Stimulated activated CD4-positive, alpha-beta T cell treated with anti-CD3 and anti-CD28 coated beads, Interleukin-2, amount 100 ng/mL, for 4 hours (primary cell): Measurements from ENCODE around the gene CDKN2B-AS1.
"Not testable (repeated sequence)": the region's sequence is repeated elsewhere in the genome, so short reads cannot be mapped to it uniquely, and the experiment has no call there.

Experiments
- DNase-seq: peaks from one replicate; pipeline ENCODE4 v3.0.0-alpha.2; 2020; ENCODE audit warnings: low read depth

CDKN2B-AS1 gene

DNA sequence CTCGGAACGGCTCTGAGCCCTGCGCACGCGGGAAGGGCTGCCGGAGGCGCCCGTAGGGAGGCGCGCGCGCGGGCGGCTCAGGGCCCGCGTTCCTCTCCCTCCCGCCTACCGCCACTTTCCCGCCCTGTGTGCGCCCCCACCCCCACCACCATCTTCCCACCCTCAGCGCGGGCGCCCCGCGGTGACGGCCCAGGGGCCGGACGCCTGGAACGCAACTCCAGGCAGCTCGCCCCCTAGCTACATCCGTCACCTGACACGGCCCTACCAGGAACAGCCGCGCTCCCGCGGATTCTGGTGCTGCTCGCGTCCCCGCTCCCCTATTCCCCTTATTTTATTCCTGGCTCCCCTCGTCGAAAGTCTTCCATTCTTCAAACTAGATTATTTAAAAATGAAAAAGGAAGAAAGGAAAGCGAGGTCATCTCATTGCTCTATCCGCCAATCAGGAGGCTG is at the start of gene CDKN2B-AS1:
Gene CDKN2B-AS1, plus strand, starts transcription at position 236 of the 450 bp plus-strand sequence.
- DNase-seq: no peak

DNA sequence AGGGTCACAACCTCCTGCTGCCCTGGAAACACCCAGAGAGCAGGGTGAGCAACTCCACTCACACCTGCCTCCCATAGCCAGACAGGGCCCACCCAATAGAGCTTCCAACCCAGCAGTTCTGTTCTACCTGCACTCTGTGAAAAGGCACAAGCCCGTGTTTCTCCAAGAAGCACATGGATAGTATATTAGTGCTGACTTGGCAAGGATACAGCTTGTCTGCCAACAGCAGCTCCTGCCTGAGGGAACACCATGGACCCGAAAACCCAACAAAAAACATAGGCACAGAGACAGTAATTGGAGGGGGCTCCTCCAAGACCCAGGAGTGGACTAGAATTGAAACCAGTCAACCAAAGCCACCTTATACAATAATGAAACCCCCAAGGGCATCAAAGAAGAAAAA is 49.0 kb upstream of the CDKN2B-AS1 start:
- no peak for DNase-seq

DNA sequence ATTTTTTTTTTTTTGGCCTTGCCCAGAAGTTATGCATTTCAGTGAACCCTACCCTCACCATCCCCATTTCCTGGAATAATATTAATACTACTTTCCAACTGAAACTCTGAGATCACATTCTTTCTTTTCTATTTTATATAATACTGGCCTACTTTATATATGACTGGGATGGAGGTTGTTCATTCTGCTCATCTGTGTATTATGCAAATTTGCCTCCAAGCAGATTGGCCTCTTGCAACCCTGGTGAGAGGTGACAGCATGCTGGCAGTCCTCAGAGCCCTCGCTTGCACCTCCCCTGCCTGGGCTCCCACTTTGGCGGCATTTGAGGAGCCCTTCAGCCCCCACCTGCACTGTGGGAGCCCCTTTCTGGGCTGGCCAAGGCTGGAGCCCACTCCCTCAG is 35.8 kb upstream of the CDKN2B-AS1 start:
- no peak for DNase-seq

DNA sequence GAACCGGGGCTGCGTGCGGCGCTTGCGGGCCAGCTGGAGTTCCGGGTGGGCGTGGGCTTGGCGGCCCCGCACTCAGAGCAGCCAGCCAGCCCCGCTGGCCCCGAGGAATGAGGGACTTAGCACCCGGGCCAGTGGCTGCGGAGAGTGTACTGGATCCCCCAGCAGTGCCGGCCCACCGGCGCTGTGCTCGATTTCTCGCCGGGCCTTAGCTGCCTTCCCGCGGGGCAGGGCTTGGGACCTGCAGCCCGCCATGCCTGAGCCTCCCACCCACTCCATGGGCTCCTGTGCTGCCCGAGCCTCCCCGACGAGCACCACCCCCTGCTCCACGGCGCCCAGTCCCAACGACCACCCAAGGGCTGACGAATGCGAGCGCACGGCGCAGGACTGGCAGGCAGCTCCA is 35.3 kb upstream of the CDKN2B-AS1 start:
- DNase-seq: not testable (repeated sequence)

DNA sequence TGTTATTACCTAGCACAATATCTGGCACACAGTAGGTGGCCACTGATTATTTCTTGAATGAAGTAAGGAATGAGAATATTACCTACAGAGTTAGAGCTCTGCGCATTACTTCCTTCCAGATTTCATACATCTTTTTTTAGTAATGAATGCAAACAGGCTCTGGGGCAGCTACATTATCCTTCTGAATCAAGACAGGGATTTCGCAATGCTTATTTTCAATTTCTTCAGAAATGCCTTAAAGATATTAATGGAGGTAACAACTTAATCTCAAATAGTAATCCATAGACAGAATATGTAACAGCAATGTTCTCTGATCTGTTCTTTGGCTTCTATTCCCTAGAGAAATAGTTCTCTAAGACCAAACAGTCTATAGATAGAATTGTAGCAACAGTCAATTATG is 33.0 kb upstream of the CDKN2B-AS1 start:
- DNase-seq: no peak

DNA sequence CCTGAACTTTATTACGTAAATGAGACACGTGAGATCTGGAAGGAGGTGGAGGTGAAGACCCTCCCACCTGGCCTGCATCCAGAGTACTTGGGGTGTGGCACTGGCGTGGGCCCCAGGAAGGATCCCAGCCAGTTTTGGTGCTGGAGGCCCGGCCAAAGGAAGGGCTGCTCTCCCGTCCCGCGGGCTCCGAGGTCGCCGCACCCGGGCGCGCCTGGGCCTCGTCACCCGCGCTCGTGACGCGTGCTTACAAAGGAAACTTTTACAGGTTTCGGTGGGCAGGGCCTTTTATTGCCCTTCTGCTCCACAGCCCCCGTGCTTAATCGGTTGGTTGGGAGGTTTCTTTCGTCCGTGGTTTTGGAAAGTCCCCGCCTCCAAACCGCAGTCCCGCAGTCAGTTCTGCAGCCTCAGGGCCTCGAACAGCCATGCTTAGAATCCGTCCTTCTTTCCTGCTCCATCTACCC is 29.6 kb upstream of the CDKN2B-AS1 start:
- DNase-seq: peak; percentile 50

DNA sequence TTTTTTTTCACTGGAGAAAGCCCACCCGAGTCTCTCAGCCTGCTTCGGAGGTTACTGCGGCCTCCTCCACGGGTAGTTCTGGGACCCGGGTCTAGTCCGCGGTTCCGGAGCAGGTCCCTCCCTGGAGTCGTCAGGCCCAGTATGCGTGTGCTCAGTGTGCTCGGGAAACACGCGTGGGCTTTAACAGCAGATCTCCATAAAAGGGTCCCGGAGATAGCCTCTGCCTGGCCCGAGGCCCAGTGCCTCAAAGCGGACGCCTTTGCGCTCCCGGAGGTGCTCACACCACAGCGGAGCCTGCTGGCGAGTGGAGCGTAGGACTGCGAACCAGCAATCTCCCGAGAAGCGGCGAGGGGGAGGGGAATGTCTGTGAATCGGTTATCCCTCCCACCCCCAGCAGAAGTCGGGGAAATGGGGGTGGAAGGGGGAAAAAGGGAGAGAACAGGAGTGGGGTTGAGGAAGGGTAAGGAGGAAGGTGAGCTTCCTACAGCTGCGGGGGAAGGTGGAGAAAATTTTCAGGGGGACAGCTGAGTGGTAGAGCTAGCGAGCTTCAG is 29.1 kb upstream of the CDKN2B-AS1 start:
- no peak for DNase-seq

DNA sequence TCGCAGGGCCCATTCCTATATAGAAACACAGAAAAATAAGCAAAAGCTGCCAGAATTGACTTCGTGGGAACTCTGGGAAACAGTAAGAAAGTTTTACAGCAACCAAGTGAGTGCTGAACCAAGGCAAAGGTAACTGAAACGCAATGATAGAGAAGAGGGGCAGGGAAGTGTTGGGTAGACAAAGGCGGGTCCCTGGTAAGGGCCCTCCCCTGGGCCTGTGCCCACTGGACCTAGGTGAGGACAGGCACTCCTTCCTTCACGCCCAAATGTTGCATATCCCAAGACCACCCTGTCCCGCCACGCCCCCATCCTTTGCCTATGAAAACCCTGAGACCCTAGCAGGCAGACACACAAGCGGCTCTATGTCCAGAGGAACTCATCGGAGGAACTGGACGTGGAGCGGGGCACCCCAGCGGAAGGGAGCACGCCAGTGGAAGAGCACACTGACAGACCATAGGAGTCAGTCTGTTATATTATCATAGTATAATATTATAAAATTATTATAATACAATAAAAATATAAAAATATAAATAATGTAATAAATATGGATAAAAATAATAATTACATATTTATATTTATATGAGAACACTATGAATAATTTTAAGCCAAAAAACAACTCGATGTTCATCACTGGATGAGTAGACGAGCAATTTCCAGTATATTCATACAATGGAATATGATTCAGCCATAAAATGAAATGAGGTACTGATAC is 28.3 kb upstream of the CDKN2B-AS1 start:
- no peak for DNase-seq

DNA sequence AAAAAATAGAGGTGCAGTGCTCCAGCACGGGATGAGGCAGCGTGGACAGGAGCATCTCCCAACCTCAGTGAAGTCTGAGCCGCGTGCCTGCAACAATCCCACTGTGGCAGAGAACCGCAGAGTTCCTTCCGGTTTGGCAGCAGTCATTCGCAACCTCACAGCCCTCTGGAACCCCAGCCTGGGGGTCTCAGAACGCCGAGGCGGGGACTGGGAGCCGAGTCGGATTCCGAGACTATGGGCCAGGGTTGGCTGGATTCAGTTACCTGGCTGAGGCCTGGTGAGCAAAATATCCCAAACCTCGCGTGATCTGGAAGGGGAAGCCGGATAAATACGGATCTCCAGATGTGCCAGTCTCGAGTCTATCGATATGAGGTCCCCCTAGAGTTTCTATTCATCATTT is 27.4 kb upstream of the CDKN2B-AS1 start:
- no peak for DNase-seq

DNA sequence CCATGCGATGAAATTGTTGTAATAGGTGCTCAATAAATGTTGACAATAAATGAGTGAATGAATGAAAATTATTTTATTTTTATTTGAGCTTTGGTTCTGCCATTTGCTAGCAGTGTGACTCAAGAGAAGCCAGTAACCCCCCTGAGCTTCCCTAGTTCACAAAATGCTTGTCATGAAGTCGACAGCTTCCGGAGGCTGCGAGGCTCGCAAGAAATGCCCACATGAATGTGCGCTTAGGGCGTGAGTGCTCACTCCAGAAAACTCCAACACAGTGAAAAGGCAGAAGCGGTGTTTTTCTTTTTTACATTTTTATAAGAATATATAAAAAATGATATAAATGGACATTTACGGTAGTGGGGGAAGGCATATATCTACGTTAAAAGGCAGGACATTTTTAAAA is 26.9 kb upstream of the CDKN2B-AS1 start:
- no peak for DNase-seq

DNA sequence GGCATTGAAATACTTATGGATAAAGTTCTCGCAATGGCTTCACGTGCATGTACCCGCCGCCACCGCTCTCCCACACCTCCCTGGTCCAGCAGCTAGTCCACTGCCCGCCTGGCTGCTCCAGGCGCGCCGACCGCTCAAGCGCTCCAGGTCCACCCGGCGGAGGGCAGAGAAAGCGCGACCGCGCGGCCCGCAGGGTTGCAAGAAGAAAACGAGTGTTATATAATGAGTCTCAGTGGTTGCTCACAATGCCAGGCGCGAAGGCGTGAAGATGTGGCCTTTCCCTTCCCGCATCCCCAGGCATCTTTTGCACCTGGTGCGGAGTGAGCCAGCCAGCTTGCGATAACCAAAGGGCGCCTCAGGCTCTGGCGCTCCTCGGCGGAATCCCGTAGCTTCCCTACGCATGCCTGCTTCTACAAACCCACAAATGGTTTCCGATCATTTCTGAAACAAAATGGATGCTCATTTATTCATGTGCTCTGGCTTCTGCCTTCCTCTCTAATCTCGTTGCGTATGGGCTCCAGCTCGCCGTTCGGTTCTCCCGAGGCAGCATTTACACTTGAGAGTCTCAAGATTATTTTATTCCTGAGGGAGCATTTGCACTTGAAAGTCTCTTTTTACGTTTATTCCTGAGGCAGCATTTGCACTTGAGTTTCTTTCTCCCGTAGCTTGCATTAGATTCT is 26.1 kb upstream of the CDKN2B-AS1 start:
- no peak for DNase-seq

DNA sequence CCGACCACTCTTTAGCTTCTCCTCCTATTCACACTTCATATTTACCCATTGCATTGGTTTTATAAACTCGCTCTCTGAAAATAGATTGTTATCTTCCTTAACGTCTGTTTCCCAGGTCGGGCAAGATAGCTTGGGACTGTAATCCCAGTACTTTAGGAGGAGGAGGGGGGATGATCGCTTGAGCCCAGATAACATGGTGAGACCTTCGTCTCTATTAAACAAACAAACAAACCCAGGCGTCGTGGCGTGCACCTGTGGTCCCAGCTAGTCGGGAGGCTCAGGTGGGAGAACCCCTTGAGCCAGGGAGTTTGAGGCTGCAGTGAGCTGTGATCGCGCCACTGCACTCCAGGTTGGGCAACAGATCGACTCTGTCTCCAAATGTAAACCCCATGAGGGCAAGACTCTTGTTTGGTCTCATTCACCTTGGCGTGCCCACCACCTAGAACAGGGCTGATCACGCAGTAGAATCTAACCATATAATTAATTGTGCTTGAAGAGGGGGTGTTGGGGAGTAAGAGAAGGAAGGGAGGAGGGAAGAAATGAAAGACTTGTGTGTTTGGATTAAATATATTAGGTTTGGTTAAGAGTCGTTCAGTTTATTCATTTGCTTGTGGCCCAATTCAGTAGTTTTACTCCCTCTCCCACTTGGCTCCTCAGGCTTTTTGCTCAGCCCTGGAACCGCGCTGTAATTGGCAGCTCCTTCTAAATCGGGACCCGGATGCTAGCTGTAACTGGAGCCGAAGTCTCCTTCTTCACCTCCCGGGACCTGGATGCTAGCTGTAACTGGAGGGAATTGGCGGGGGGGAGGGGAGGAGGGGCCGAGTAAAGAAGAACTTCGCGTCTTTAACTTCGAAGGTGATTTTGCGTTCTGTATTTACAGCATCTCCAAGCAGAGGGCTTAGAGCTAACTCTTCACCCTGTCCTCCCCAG is 25.3 kb upstream of the CDKN2B-AS1 start:
- no peak for DNase-seq

DNA sequence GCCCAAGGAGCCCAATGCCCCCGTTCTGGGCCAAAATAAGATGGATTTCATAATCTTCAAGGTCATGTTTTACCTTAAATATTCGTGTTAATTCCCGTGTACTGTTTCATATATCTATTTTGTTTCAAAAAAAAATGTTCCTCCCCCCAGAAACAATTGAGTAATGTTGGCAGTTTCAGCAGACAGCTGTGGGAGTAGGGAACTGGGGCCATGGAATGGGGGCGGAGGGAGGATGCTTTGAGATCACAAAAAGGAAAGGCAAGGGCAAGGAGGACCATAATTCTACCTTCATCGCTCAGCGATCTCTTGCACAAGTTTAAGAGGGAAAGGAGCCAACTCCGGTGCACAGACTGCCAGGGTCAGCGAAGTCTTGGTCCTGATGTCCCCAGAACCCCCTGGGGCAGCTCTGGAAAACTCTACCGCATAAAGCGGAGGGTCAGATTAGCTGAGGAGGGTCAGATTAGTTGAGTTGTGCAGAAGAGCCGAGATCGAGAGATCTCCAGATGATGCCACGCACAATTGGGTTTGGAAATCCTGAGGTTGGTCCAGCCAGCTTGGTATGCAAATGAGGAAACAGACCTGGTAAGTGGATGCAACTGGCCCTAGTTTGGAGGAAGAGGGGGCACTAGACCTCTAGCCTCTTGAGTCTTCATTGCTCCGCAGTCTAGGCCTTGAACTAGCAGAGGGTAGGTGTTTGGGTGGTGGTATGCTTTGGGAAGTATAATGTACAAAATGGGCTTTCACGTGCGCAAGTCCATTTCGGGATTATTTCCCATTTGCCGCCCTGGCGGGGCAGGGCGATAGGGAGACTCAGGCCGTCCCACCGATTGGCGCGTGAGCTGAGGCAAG is 24.4 kb upstream of the CDKN2B-AS1 start:
- no peak for DNase-seq

DNA sequence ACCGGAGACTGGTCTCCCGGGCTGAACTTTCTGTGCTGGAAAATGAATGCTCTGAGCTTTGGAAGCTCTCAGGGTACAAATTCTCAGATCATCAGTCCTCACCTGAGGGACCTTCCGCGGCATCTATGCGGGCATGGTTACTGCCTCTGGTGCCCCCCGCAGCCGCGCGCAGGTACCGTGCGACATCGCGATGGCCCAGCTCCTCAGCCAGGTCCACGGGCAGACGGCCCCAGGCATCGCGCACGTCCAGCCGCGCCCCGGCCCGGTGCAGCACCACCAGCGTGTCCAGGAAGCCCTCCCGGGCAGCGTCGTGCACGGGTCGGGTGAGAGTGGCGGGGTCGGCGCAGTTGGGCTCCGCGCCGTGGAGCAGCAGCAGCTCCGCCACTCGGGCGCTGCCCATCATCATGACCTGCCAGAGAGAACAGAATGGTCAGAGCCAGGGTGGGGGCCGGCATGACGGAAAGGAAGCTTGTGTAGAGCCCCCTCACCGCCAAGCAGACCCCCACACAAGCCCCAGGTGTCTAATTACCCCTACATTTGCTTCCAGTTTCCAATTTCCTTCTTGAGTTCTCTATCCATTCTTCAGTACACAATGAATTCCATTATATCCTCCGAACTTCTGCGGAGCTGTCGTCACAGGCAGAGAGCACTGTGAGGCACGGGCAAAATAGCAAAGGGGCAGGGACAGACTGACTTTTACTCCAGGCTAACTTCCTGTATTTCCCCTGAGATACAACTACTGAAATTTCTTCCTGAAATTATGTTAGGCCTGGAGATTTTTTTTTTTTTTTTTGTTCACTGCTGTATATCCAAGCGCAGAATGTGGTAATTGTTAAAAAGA is 23.6 kb upstream of the CDKN2B-AS1 start:
- DNase-seq: no peak

DNA sequence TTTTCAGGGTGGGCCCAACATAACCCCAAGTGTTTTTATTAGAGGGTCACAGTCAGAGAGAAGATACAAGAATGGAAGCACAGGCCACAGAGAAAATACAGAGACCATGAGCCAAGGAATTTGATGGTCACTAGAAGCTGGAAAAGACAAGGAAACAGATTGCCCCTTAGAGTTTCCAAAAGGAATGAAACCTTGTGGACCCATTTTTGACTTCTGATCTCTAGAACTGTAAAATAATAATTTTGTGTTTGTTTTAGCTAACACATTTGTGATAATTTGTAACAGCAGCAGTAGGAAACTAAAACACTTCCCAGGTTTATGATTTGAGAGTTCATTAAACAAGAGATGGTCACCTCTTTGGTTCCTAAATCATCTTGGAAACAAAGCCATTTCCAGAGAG is 22.2 kb upstream of the CDKN2B-AS1 start:
- DNase-seq: no peak

DNA sequence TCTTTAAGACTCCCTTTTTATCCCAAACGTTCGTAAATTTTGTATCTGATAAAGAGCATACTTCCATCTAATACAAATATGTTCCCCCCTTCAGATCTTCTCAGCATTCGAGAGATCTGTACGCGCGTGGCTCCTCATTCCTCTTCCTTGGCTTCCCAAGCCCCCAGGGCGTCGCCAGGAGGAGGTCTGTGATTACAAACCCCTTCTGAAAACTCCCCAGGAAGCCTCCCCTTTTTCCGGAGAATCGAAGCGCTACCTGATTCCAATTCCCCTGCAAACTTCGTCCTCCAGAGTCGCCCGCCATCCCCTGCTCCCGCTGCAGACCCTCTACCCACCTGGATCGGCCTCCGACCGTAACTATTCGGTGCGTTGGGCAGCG is 20.3 kb upstream of the CDKN2B-AS1 start:
- DNase-seq: no peak

DNA sequence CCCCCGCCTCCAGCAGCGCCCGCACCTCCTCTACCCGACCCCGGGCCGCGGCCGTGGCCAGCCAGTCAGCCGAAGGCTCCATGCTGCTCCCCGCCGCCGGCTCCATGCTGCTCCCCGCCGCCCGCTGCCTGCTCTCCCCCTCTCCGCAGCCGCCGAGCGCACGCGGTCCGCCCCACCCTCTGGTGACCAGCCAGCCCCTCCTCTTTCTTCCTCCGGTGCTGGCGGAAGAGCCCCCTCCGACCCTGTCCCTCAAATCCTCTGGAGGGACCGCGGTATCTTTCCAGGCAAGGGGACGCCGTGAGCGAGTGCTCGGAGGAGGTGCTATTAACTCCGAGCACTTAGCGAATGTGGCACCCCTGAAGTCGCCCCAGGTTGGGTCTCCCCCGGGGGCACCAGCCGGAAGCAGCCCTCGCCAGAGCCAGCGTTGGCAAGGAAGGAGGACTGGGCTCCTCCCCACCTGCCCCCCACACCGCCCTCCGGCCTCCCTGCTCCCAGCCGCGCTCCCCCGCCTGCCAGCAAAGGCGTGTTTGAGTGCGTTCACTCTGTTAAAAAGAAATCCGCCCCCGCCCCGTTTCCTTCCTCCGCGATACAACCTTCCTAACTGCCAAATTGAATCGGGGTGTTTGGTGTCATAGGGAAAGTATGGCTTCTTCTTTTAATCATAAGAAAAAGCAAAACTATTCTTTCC is 19.7 kb upstream of the CDKN2B-AS1 start:
- peak; percentile 61 for DNase-seq

DNA sequence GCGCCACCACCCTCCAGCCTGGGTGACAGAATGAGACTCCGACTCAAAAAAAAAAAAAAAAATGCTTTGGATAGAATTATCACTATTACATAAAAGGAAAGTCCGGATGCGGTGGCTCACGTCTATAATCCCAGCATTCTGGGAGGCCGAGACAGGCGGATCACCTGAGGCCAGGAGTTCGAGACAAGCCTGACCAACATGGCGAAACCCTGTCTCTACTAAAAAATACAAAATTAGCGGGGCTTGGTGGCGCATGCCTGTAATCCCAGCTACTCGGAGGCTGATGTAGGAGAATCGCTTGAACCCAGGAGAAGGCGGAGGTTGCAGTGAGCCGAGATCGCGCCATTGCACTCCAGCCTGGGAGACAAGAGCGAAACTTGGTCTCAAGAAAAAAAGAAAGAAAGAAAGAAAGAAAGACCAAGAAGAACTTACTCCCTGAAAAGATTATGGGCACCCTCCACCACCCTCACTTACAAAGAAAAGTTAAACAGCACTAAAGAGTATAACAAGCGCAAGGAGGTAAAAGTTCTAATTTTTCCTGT is 18.2 kb upstream of the CDKN2B-AS1 start:
- no peak for DNase-seq

DNA sequence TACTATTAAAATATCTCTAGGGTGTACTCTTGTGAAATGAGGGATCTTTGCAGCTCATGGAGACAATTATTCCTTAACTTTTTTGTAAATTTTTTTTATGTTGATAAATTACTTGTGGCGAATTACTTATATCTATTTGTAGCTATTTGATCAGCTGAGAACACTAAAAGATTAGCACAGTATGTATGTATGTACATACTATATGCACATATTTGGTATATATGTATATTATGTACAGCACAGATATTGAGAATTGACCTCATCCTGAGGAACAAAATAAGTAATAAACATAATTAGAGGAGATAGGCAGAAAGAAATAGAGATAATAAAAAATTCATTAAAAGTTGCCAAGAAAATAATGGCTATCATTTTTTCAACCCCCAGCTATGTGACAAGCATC is 12.2 kb upstream of the CDKN2B-AS1 start:
- DNase-seq: no peak
